A549 treated with CpdA at 1 μM for 4 hours (cell line): ENCODE results near the gene ATG101. TPM values are rescaled to one million over a fixed set of nuclear protein-coding genes. Genes with fewer than 3 reads are reported as not detected.

Experiments
- total RNA-seq: library from RNA; stranded (reverse); fragments of 200-300 nt; extraction: Qiagen RNA extraction; gene quantifications from 5 replicates; pipeline ENCODE4 v1.2.3, GENCODE V29; 2022; ENCODE audit warnings: low read depth

ATG101 gene
- 77.7 to 101 TPM (median 99.2 TPM) in 5 replicates for total RNA-seq

GRCh38 chr12:52069327-52070184, at the start of gene ATG101:
Gene ATG101, plus strand, starts transcription at chr12:52069978. Its CDS starts 3,673 bp downstream, at chr12:52073651.

GRCh38 chr12:52050758-52051541, 18.8 kb upstream of the ATG101 start, which contains the start of gene NR4A1:
Gene NR4A1, plus strand, starts transcription at chr12:52051442. Its CDS starts 2,887 bp downstream, at chr12:52054329.

GRCh38 chr12:52079576-52080402, 10.0 kb downstream of the ATG101 start, which contains the start of gene SMIM41:
Gene SMIM41, plus strand, starts transcription at chr12:52079704. Its CDS starts 76 bp downstream, at chr12:52079780.

Other genes with a start within 250 kb of the ATG101 start
- 0.14 to 0.41 TPM (median 0.20 TPM) in 5 replicates for gene FIGNL2, start 221.3 kb upstream of the ATG101 start, total RNA-seq
- 0.08 TPM in 1 of 5 replicates, not detected in the others for gene ANKRD33, start 181.9 kb upstream of the ATG101 start, total RNA-seq
- gene ACVRL1, start 162.5 kb upstream of the ATG101 start, total RNA-seq = 0.03 to 0.09 TPM (median 0.08 TPM) in 4 of 5 replicates, not detected in the other
- gene ACVR1B, start 118.3 kb upstream of the ATG101 start, total RNA-seq = 12.0 to 17.3 TPM (median 15.4 TPM) in 5 replicates
- 0.44 to 1.2 TPM (median 0.58 TPM) in 5 replicates for gene TAMALIN, start 63.0 kb upstream of the ATG101 start, total RNA-seq
- gene NR4A1, start 18.5 kb upstream of the ATG101 start, total RNA-seq = 29.4 to 44.4 TPM (median 34.5 TPM) in 5 replicates
- gene SMIM41, start 9.7 kb downstream of the ATG101 start, total RNA-seq = not detected in 5 replicates
- gene KRT80, start 122.0 kb downstream of the ATG101 start, total RNA-seq = 46.5 to 67.3 TPM (median 57.9 TPM) in 5 replicates
- 3,689 to 4,475 TPM (median 3,814 TPM) in 5 replicates for gene KRT7, start 163.3 kb downstream of the ATG101 start, total RNA-seq
- 20.4 to 43.5 TPM (median 41.1 TPM) in 5 replicates for gene KRT86, start 204.7 kb downstream of the ATG101 start, total RNA-seq
- 2,679 to 3,731 TPM (median 3,430 TPM) in 5 replicates for gene KRT81, start 221.6 kb downstream of the ATG101 start, total RNA-seq